Activated naive CD8-positive, alpha-beta T cell treated with anti-CD3 and anti-CD28 coated beads, Interleukin-2, amount 50 U/mL, for 16 hours (primary cell): ENCODE results near the gene FDX2.

Experiments used
- DNase-seq: peaks from one replicate; pipeline ENCODE4 v3.0.0-alpha.2; 2020; ENCODE audit warnings: low read depth, low spot score

Gene FDX2

GRCh38 chr19:10299545-10300458 lies 16.0 kb downstream of the FDX2 start:
- no peak for DNase-seq

- DNase-seq: no peak
Observed at GRCh38 chr19:10295847-10296591, 19.8 kb downstream of the FDX2 start.

GRCh38 chr19:10295305-10295846 lies 20.4 kb downstream of the FDX2 start:
- no peak for DNase-seq

GRCh38 chr19:10294368-10294697 lies 21.5 kb downstream of the FDX2 start:
- DNase-seq: no peak

GRCh38 chr19:10293637-10294367 lies 22.0 kb downstream of the FDX2 start:
- DNase-seq: no peak

GRCh38 chr19:10292789-10293636 lies 22.8 kb downstream of the FDX2 start:
- no peak for DNase-seq

- DNase-seq: no peak
Observed at GRCh38 chr19:10292206-10292788, 23.5 kb downstream of the FDX2 start.

- no peak for DNase-seq
Observed at GRCh38 chr19:10291554-10292205, 24.1 kb downstream of the FDX2 start.

GRCh38 chr19:10290876-10291553 lies 24.8 kb downstream of the FDX2 start:
- DNase-seq: no peak

- no peak for DNase-seq
Observed at GRCh38 chr19:10290357-10290875, 25.4 kb downstream of the FDX2 start.

GRCh38 chr19:10289836-10290356 lies 25.9 kb downstream of the FDX2 start, which contains the start of gene ICAM5:
Gene ICAM5 (plus strand): TSS chr19:10289952. CDS start chr19:10290044, 92 bp downstream.
- no peak for DNase-seq

GRCh38 chr19:10289167-10289835 lies 26.5 kb downstream of the FDX2 start:
- peak; percentile 57 for DNase-seq

- DNase-seq: no peak
Observed at GRCh38 chr19:10288662-10289166, 27.1 kb downstream of the FDX2 start.

- DNase-seq: no peak
Observed at GRCh38 chr19:10286803-10287737, 28.7 kb downstream of the FDX2 start, which contains the start of gene ICAM4. Gene ICAM4 (plus strand): TSS chr19:10286955. CDS start chr19:10287013, 58 bp downstream.

- DNase-seq: no peak
Observed at GRCh38 chr19:10285393-10285792, 30.4 kb downstream of the FDX2 start.

- no peak for DNase-seq
Observed at GRCh38 chr19:10284960-10285278, 30.9 kb downstream of the FDX2 start.
